ENCODE results near the gene FLYWCH1.

DNA sequence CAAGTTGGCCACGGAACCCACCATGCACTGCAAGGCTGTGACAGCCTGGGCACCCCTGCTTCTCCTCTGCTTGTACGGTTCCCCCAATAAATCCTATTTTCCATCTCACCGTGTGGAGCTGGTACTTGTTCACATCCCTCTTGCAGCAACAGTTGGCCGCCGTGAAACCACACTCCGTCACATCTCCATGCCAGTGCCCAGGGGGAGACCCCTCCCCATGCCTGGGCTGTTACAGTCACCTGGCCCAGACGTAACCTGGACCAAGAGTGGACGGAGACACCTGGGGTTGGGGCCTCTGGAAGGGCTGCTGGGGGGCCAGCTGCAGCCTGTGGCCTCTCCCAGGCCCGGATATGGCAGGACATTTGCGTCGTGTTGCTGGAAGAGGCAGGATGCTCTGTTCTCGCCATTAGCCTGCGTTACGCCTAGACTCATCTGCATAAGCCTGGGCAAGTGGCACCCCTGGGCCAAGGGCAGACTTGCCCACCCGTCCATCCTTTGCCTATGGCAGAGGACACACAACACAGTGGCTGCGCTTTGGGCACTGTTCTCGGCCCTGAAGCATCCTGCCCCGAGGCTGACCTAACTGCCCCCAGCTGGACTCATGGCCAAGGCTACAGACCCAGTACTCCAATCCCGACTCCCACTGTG is 38.1 kb downstream of the FLYWCH1 start:
- no peak for TF ChIP-seq NR2C2 (CRISPR knock-in tag; IDR thresholded peaks at IDR 0.05)
- no peak for TF ChIP-seq ZNF219 (CRISPR knock-in tag; IDR thresholded peaks at IDR 0.05; ENCODE audit: borderline replicate concordance)

All from WTC11 (cell line).